ENCODE data around the gene SLC22A23.

Gene SLC22A23

DNA sequence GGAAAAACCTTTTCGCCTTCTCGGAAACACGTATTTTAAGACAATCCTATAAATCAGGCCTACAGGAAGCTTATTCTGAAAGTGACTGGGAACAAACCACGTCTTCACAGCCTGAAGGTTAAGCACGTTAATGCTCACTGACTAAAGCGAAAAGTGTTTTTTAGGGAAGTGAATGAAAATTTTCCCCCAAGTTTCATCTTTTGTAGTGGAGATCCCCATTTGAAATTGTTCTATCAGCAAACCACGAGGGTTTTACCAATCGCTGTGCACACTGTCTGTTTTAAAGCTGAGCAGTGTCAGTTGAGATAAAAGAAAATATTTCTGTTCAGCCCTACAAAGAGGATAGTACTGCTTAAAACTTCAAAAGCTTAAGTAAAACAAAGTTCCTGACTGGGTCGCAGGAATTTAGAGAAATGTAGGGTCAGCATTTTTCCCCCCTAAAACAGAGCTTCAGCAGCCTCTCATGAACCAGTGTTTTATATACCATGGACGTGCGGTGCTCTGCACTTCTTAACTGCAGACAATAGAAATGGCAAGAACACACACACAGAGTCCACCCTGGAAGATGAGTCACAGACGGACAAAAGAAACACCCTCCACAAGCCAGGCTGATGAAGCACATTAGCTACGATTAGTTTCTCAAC, 34.9 kb downstream of the SLC22A23 start:
- DNase-seq (ENCODE audit: low spot score): peak; percentile 75

DNA sequence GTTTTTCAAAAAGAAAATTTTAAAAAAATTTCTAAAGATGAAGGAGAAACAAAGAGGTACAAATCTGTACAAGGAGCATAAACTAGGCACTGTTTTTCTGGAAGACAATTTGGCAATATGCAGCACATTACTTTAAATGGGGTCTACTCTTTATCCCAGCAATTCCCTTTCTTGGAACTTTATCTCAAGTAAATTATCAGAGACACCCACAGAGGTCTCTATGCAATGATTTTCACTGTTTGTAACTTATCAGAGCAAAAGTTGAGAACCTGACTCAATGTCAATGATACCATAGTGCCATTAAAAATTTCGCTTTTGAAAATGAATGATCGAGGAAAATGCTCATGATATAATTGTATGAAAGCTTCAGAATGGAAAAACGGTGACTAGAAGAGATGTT, 35.7 kb downstream of the SLC22A23 start:
- DNase-seq (ENCODE audit: low spot score): no peak

DNA sequence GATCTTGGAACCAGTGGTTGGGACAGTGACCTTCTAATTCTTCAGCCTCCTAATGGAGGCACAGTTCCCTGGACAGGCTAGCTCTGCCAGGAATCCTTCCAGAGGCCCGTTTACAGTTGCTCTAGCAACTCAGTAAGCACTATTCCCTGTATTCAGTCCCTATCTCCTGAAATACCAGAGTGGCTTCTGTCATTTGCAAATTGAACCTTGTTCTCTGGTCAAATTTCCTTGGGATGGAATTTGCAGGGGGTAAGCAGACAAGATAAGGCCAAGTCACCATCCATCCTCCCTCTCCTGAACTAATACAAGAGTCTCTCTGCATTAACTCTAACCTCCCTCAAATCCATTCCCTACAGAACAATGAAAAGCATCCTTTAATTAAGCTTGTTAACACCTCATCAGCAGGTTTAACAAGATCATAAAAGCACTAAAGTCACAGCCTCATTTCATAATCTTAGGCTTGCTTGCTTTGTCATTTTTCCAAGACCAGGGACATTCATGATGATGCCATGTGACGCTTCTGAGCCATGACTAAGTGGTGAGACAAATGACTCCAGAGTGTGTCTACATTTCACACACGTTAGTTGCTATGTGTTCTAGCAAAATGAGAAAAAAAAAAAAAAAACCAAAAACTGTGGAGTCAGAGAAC, 37.1 kb downstream of the SLC22A23 start:
- DNase-seq (ENCODE audit: low spot score): peak; percentile 75

DNA sequence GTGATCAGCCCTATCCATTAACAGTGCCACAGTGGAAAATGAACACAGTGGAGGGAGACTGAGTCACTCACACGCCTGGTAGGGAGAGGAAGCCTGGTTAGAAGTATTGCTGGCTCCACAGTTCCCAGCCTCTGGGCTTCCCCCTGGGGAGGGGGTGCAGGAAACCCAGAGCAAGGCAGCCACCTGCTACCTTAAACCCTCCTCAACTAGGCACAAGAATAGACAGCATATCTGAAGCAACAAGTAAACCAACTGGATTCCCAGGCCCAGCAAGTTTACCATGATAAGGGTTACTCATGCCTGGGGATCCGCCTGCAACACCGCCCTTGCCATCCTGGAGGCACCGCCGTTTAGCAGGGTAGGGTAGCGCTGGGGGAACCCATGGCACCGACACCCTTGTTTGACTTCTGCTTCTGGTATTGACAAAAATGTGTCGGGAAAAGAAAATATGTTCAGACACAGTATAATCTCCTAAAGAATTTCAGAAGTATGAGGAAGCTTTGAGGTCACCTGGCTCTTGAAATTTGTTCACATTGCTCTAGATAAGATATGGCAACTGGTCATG, 38.3 kb downstream of the SLC22A23 start:
- DNase-seq (ENCODE audit: low spot score): no peak

DNA sequence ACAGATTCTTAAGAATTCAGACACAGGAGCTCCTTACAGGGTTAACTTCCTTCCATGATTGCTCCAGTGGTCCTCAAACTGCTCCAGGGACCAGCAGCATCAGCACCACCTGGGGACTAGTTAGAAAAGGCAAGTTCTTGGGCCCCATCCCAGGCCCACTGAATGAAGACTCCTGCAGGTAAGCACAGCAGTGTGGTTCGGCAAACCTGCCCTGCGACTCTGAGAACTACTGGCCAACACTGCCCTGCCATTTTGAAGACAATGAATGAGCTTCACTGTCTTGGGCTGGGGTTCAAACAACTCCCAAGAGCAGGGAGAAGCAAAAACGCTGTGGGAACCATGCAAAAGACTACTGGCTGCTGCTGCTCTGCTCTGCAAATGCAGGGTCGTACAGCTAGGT, 39.4 kb downstream of the SLC22A23 start:
- DNase-seq (ENCODE audit: low spot score): no peak

DNA sequence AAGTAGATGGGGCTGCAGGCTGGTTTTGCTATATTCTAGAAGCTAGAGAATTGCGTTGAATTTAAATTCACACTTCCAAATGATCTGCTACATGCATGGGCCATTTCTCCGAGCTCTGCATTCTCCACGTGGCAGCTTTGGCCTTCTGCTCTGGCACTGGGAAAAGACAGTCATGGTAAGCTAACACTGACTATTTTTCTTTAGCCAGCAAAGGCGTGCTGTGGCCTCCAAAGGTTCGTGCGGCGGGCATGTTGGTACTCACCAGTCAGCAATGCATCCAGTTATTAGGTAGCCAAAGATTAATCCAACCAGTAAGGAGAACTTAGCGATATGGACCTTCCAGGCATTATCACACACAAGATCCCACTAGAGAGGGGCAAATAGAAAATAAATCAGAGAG, 41.4 kb downstream of the SLC22A23 start:
- DNase-seq (ENCODE audit: low spot score): no peak

DNA sequence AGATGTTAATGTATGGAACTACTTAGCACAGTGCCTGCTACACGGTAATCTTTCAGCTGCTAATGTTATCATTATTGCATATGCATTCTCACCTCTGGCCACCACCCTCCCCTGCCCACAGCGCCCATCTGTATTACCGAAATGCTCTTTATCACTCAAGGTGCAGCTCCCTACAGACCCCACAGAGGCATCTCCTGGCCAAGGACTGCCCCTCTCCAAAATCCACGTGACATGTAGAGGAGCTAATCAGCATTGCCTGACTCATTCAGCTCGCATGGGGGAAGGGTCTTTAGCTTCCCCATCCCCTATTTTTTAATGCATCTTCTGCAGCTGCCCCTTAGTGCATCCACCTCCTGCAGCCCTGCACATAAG, 41.8 kb downstream of the SLC22A23 start:
- DNase-seq (ENCODE audit: low spot score): no peak

DNA sequence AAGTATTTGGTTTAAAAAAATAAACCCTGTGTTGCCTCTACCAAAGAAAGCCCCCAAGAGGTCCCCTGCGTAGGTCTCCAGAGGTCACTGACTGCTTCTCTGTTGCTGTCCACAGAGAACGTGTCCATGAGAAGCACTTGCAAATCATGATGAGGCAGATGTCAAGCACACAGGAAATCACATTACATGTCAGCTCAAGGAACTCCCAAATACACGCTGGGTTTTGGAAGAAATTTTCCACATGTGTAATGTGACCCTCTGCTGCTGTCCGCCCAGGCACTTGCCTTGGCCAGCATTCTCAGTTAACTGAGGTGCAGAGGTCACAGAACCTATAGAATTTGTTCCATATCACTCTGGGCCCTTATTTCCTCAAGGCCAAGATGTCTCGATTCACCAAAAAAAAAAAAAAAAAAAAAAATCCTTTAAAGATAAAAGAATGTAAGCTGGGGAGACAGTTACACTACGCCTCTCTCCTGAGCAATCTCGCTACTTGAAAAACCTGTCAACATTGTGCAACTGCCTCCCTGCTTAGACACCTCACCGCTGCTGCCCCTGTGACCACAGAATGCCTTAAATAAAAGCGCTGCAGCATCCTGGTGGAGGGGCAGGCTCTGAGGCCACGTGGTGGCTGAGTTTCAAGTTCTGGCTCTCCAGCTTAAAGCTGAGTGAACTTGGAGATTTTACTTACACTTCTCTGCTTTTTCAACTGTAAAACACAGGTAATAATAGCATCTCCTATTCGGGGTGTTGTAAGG, 42.3 kb downstream of the SLC22A23 start:
- no peak for DNase-seq (ENCODE audit: low spot score)

DNA sequence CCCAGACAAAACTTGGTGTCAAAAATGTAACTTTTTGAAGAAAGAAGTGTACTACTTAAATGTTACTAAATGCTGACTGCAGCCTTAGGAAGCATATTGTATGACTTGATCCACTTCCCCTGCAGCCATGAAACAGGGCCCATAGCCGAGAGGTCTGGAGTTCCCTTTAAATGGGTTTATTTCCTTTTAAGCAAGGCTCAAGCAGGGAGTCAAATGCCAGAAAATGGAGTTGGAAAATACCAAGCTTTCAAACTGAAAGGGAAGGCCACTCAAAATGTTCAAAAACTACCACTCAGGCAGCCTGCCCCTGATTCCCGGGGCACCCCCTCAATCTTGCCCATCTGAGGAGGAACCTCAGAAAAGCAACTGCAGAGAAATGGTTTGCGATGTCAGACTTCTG, 43.3 kb downstream of the SLC22A23 start:
- DNase-seq (ENCODE audit: low spot score): no peak

DNA sequence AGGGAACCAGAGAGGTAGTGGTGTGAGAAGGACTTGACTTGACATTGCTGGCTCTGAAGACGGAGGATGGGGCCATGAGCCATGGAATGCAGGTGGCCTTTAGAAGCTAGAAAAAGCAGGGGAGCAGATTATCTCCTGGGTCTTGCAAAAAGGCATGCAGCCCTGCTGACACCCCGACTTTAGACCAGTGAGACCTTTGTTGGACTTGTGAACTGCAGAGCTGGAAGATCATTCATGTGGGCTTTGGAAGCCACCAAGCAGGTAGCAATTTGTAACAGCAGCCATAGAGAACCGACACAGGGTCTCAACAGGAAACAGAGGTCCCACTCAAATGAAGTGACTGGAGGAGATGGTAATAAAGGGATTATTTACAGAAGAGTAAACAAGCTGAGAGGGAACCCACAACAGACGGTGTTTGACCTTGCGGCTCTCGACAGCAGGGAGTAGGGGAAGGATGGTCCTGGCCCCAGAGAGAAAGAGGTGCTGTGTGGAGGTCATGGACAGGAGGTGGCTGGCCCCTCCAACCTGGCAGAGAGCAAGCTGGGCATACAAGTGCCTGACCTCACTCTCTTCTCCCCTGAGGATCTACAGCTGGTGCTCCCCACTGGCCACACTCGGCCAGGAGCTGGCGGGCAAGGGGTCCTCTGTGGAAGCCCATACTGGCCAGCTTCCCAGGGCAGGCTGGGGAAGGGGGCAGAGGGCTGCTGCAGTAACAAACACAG, 43.9 kb downstream of the SLC22A23 start:
- DNase-seq (ENCODE audit: low spot score): no peak

DNA sequence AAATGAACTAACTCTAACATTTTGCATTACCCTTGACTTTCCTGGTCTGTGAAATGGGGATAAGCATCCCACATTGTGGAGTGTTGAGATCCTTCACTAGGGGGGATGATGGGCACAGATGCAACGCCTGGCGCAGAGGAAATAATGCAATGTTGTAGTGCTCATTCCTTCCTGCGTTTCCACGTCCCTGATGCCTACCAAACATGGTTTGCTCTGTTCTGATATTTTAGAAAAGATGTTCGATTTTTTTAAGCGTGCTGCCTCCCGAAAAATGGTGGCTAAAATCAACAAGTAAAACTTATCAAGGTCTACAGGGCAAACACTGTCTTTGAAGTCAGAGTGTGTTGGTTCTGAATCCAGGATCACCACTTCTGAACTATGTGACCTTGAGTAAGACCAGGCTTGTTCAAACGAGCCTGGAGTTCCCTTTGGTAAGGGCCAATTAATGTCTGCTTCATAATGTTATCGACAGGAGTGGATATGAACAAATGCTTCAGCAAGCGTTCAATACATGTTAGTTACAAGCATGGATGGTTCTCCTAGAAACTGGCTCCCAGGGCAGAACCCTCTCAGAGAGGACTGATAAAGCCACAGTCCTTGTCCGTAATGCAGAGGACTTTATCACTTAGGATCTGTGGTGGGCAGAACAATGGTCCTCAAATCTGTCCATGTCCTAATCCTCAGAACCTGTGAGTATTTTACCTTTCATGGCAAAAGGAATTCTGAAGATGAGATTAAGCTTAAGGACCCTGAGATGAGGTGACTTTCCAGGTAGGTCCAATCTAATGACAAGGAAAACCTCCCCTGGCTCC, 44.7 kb downstream of the SLC22A23 start:
- no peak for DNase-seq (ENCODE audit: low spot score)

DNA sequence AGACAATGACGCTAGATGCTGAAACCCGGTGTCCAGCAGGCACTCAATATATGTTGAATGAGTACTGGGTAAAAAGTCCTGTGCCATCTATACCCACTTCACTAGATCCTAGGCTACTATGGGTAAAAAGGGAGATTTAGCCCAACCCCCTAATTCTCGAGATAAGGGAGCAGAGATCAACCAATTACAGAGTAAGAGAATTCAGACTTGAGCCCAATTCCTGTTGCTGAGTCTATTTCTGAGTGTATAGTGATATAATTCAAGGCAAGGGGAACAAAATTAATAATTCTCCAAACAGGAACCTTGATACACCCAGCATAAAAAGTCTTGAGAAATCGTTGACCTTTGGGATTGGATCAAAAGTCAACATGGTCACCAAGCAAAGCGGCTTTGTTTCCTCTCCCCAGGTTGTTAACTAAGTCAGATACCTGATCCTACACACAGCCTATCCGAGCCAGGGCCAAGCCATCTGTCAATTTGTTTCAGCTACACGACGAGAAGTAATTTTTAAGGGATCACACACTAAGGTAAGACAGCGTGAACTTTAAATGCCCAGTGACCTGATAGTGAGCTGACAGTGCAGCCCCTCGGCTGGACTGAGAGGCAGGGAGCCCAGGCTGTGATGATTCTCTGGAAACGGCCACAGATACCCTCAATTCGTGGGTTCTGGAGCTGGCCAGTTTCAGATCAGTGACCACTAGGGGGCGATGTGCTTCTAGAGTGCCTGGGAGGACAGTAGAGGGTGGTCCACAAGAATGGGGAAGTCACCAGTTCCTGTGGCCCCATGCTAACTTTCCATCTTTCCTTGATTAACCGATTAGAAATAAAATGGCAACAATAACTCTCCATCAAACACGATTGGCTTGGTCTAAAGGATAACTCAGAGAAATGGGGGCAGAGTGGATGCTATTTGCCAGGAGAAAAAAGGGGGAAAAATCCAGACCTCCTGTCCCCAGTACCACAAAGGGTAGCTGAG, 46.2 kb downstream of the SLC22A23 start:
- DNase-seq (ENCODE audit: low spot score): peak; percentile 66

DNA sequence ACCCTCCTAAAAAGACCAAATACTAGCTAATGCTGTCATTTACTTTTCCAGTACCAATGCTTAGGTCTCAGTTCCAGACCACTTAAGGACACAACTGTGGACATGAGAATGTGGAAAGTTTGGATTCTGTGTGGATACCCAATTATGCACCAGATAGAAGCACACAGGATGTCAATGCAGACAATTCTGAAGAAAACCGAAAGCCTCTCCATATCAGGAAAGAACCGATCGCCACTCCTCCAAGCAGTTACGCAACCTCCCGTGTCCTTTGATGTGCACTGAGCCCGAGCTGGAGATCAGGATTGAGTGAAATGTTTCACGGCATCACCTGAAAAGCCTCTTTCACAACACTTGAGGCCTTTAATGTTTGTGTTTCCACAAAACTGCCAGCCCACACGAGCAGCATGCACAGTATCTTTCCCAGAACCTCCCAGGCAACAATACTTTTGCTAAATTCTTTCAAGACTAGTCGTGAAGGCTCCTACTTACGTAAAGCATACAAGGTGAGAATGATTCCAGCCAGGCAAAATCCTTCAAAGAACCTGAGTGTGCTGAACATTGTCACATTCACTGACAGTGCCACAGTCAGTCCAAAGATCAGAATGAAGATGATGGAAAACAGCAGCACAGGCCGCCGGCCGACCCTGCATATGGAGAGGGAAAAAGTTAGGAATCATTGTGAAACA, 47.0 kb downstream of the SLC22A23 start:
- DNase-seq (ENCODE audit: low spot score): no peak

DNA sequence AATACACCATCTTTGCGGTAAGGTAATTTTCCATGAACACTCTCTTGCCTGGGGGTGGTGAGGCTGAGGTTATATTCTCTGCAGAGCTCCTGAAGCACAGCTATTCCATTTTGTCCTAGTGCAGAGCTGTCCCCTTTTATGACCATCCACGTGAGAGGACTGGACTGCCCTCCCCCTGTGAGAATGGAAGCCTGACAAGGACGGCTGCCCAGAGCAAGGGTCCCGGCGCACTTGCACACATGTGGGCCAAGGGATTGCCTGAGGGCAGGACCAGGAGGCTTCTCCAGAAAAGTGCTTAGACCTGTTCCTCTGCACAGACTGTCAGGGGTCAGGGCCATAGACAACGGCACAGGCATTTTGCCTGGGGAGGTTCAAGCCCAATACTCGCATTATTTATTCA, 48.2 kb downstream of the SLC22A23 start:
- DNase-seq (ENCODE audit: low spot score): no peak

DNA sequence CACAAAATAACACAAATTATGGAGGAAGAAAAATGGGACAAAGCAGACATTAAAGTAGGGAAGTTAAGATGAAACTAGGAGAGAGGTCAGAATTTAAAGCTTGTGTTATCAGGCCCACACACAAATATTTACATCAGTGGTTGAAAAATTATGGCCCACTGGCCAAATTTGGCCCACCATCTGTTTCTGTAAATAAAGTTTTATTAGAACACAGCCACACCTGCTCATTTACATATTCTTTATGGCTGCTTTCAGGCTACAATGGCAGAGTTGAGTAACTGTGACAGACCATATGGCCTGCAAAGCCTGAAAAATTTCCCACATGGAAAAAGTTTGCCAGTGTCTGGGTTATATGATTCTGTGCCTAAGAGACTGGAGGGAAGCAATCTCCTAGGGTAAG, 49.0 kb downstream of the SLC22A23 start:
- DNase-seq (ENCODE audit: low spot score): no peak

DNA sequence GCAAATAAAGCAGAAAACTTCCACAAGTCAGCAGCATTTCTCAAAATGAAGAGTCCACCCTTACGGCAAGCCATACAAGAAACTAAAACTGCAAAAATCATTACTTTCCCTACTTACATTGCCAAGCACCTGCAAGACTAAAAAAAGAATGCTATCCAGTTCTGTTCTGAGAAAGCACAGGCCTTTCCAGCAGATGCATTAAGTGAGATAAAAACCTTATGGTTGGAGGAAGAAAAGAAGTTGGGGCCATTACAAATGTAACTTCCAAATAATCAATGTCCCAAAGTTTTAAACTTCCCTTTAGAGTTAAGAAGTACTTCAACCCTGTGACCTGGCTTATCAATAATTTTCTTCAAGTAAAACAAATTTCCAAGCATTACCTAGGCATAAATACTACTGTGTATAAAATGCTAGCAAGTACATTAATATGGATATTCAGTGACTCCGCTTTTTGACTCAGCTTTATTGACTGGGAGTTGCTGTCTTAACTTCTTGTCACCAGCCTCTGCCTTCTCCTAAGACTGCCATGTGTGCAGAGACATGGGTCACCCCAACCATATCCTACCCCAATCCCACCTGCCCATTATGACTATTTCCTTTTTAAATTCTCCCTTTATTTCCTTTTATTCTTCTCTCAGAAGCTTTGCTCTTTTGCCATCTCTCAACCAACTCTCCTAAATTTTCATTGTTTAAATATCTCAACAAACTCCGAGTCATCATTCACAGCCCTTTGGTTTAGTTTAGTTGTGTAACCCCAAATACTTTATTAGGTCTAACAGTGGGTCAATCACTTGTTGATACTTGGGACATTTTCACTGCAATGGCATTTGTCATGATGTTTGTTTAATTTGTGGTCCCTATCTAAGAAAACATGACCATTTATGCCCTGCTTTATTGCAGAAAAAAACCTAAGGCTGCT, 49.7 kb downstream of the SLC22A23 start:
- DNase-seq (ENCODE audit: low spot score): no peak

DNA sequence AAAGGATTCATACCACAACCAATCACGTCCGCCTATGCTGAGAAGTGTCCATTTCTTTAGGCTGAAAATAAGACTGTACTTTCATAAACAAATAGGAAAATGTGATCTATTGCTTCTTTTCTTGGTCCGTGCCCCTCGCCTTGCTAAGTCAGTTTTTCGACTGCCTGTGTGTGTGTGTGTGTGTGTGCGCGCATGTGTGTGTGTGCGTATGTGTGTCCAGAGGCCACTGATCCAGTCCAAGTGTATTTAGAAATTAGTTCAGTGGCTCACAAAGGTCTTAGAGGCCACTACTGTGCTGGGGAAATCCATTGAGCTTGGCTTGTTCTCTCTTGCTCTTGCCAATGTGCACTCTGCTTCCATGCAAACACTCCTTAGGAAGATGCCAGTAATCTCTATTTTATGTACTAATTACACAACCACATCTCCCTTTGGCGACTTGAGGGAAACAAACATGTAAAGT, 50.5 kb downstream of the SLC22A23 start:
- DNase-seq (ENCODE audit: low spot score): no peak

DNA sequence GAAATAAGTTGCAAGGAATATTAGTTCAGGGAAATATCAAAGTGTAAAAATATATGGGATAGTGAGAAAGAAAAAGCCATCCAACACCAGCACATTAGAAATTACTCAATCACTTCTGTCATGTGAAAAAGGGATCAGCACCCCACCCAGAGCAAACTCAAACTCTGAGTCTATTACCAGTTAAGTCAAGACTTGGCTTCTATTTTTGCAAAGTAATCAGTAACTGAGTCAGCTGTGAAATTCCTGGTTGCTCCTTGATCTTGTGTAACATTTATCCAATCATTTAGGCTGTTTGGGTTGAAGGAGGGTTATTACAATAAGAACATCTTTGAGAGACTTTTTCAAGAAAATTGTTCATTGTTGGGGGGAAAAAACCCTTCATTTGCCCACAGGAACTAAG, 51.2 kb downstream of the SLC22A23 start:
- DNase-seq (ENCODE audit: low spot score): peak; percentile 77

DNA sequence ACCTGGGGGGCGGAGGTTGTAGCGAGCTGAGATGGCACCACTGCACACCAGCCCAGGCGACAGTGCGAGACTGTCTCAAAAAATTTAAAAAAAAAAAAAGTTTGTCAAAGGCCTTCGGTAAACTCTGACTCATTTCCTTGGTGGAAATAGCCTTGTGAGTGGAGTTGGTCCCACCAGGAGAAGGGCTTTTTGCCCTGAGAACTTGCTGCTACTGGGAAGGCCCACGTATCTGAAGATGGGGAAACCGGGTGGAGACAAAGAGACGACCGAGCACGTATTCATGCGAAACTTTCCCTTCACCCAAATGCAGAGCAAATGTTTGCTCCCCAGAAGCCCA, 51.7 kb downstream of the SLC22A23 start:
- DNase-seq (ENCODE audit: low spot score): no peak
